Activated CD4-positive, alpha-beta T cell treated with anti-CD3 and anti-CD28 coated beads for 48 hours (primary cell): ENCODE data around the gene PDZRN3.

Source experiments
- DNase-seq: peaks from one replicate; pipeline ENCODE4 v3.0.0-alpha.2; 2020

The PDZRN3 gene

DNA sequence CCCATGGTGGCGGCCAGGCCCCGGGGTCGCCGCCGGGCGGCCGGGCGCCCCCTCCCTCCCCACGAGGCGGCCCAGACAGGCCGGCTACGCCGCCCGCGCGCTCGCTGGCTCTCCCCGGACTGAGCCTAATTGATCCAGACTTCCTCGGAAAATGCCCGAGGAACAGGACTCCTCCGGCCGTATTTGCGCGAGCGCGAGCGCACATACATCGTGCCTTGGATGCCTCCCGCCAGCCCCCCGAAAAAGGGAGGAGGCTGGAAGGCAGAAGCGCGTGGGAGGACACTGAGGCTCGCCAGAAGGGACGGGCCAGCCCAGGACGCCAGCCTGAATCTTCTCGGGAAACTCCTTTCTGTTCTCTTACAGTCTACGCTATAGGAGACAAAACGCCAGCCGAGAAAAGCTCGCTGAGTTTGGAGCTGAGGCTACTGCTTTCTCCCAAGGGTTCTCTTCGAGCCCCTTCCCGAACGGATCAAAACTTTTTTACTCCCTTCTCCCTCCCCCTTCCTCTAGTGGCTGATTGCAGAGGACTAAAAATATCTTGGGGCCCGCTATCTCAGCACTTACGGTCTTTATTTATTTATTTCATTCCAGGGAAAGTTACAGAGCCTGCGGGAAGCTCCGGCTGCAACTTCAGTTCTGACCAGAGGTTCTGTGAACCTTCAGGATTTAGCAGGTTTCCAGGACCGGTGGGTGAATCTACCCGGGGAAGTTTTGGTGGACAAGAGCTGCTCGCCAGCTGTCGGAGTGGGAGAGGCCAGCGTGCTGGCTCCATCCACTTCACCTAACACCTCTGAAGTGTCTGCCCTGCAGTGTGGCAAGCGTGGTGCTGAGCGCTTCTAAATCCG, at the start of gene PDZRN3:
TSS of gene PDZRN3 (minus strand) at position 121 of the 845 bp plus-strand sequence.
- DNase-seq, result no peak

GRCh38 chr3:73674280-73674679, 49.5 kb upstream of the PDZRN3 start:
- no peak for DNase-seq

- no peak for DNase-seq
Observed at GRCh38 chr3:73669260-73669659, 44.5 kb upstream of the PDZRN3 start.

- no peak for DNase-seq
Observed at GRCh38 chr3:73668391-73668790, 43.6 kb upstream of the PDZRN3 start.

- DNase-seq, result no peak
Observed at GRCh38 chr3:73667889-73668288, 43.1 kb upstream of the PDZRN3 start.

GRCh38 chr3:73665286-73665685, 40.5 kb upstream of the PDZRN3 start:
- no peak for DNase-seq

- DNase-seq, result no peak
Observed at GRCh38 chr3:73664389-73664788, 39.6 kb upstream of the PDZRN3 start.

DNA sequence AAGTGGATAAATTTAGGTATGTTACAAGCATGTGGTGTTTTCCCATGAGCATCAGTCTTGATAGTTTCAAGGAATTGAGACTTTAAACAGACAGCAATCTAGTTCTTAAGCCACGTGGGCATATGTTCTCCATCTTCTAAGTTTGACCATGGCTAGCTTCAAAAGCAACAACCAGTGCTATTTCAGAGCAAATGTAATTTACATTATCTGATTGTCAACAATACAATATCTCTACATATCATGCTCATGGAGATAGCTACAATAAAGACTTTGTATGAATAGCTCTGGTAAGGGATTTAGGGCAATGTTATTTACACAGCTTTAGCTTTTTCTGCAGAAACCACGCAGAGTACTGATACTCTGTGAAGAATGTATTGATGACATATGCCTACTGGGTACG, 38.8 kb upstream of the PDZRN3 start:
- DNase-seq, result no peak

GRCh38 chr3:73661265-73661664, 36.5 kb upstream of the PDZRN3 start:
- DNase-seq, result no peak

GRCh38 chr3:73658227-73658626, 33.5 kb upstream of the PDZRN3 start:
- no peak for DNase-seq

DNA sequence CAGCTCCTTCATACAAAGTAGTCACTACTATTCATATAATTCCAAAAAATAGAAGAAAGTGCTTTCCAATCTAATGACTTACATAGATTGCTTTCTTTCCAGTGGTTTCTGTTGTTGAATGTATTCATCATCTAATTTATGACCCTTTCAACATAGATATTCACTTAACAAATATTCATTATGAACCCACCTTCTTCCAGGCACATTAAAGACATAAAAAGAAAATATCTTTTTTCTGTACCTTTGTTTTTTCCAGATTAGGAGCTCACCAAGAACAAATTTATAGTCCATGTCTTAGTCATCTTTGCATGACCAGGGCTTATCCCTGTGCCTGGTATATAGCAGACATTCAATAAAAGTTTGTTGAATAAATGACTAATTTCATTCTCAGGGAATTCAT, 32.4 kb upstream of the PDZRN3 start:
- DNase-seq, result no peak

DNA sequence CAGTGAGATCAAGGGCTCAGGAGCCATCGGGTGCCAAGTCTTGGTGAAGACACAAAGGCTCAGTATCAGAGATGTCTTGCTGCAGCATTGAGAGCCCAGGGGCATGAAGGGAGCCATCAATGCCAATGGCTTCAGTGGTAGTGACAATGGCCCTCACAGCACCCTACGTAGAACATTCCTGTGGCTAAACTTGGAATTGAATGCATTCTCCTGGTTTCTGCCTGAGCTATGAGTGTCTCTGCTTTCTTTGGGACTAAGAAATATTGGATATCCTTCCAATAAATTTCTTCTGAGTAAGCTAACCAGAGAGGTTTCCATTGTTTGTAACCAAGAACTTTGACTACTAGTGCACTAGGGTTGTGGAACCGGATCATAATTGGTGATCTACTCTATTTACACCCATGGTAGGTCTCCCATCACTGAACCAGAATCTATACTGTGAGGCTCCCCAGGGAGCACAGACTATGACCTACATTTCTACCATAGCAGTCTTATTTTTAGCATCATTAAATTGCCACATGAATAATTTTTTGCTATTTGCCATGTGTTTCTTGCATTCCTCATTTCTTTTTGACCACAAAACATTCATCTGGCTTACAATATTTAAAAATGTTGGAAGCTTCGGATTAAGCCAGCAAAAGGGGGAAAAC, 31.6 kb upstream of the PDZRN3 start:
- DNase-seq, result no peak

- no peak for DNase-seq
Observed at GRCh38 chr3:73655197-73655596, 30.5 kb upstream of the PDZRN3 start.

DNA sequence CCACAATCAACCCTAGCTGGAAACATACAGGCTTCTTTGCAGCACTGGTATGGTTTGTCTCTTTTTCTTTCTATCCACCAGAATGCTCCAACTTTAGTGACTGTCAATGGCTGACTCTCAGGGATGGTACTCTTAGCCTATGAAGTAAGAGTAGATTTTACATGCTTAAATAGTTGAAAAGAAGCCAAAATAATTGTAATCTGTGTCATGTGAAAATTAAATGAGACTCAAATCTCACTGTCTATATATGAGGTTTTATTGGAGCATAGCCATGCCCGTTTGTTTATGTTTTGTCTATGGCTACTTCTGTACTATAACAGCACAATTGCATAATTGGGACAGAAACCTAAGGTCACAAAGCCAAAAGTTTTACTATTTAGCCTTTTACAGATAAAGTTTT, 29.1 kb upstream of the PDZRN3 start:
- no peak for DNase-seq

DNA sequence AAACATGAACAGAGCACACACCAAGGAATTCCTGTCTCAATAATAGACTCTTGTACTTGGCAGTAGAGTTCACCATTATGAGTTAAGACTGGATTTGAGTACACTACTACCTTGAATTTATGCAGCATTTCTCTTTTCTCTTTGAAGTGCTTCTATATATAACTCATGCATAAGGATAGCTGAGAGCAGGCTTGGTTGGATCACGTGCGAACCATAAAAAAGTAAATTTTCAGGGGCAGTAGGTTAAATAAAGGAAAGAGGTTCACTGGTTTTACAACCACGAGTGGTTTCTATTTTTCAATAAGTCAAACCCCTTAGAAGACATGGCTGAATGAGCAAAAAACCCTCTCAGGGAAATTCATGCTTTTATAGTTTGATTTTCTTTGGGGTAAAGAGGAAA, 28.6 kb upstream of the PDZRN3 start:
- DNase-seq, result no peak

GRCh38 chr3:73652896-73653295, 28.2 kb upstream of the PDZRN3 start:
- no peak for DNase-seq

GRCh38 chr3:73637042-73637441, 12.3 kb upstream of the PDZRN3 start:
- DNase-seq, result no peak

GRCh38 chr3:73635254-73635653, 10.5 kb upstream of the PDZRN3 start:
- no peak for DNase-seq

DNA sequence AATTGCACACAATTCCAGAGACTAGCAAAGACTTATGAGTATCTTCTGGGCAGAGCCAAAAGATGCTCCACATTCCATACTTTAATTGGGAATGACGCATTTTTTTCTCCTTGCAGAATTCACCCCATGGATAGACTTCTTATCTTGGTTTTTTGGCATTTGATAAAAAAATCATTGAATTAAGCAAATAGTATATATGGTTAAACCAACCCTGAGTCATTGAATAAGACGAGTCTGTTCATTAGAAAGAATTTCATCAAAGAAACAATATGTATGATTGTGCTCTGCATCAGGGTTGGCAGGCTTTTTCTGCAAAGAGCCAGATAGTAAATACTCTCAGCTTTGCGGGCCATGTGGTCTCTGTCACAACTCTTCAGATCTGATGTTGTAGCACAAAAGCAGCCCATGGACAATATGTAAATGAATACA, 9.2 kb upstream of the PDZRN3 start:
- DNase-seq, result no peak

- DNase-seq, result no peak
Observed at GRCh38 chr3:73633453-73633852, 8.7 kb upstream of the PDZRN3 start.

DNA sequence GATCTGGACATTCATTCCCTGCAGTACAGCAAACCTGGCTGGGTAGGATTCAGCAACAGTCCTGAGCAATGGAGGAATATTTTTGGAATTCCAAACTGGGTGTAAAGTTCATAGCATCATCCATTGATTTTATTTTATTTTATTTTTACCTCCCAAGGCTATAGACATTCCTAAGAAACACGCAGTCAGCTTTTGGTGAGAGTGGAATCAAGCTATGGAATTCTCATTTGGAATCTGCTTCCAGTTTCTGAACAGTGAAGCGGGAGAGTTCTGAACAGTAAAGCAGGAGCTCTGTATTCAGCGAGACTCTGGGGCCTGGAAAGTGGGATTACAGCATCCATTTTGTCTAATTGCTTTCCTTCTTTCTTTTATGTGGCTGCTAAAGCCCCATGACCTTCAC, 1.4 kb upstream of the PDZRN3 start:
- no peak for DNase-seq

DNA sequence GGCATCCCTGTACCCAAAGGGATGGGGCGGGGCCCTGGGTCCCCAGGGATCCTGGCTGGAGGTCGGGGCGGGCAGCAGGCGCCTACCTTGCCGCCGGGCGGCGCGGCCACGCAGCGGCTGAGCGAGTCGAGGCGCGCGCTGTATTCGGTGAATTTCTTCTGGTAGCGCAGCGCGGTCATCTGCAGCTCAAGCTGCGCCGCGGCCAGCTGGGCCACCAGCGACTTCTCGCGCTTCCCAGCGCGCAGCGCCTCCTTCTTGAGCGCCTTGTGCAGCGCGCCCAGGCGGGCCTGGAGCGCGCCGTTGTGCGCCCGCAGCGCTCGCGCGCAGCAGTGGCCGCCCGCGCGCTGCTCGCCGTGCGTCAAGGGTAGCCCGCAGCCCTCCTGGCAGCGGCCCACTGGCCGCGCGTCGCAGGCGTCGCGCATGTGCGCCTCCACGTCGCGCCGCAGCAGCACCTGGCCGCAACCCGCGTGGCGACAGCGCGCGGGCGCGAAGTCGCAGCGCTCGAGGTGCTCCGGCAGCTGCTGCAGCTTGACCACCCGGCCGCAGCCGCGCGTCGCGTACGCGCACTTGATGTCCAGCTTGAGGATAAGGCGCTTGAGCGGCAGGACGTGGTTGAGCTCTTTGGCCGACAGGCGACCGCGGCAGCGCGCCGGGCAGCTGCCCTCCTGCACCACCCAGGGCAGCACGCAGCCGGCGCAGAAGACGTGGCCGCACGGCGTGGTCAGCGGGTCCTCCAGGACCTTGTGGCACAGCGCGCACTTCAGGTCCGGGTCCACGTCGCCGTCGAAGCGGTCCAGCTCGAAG, 522 bp downstream of the PDZRN3 start:
- DNase-seq, result no peak

GRCh38 chr3:73623346-73623745, 1.4 kb downstream of the PDZRN3 start:
- DNase-seq, result no peak
